BE2C (cell line): ENCODE measurements around the gene C8A. TPM values are rescaled to one million over a fixed set of nuclear protein-coding genes. Genes with fewer than 3 reads are reported as not detected.

Experiments used
- DNase-seq: peaks from one replicate; pipeline ENCODE4 v3.0.0-alpha.2; 2020
- H3K27me3 ChIP-seq: fragments of 250-450 bp; sonication (Bioruptor Pico); 2 replicates; pipeline ENCODE4 v1.5.1; 2020; ENCODE audit warnings: mild to moderate bottlenecking
- H3K36me3 ChIP-seq: fragments of 250-450 bp; sonication (Bioruptor Pico); 2 replicates; pipeline ENCODE4 v1.5.1; 2020; ENCODE audit warnings: mild to moderate bottlenecking
- H3K4me1 ChIP-seq: fragments of 250-450 bp; sonication (Bioruptor Pico); 2 replicates; pipeline ENCODE4 v1.5.1; 2020
- H3K4me3 ChIP-seq: 2 replicates; pipeline ENCODE4 v1.5.1; 2011; ENCODE audit warnings: low read depth, low read length
- H3K9me3 ChIP-seq: fragments of 250-450 bp; sonication (Bioruptor Pico); 2 replicates; pipeline ENCODE4 v1.5.1; 2020
- CTCF ChIP-seq: IDR thresholded peaks from 2 replicates; pipeline ENCODE4 v1.5.1; 2012; ENCODE audit warnings: mild to moderate bottlenecking, low read depth, low read length
- polyA plus RNA-seq: library from polyadenylated mRNA; unstranded; fragments of >200 nt; gene quantifications from one replicate; pipeline ENCODE4 v1.2.1, GENCODE V29; 2012; ENCODE audit warnings: low read depth, missing spikeins; ENCODE audit not compliant: insufficient read length, insufficient read depth

The C8A gene
- not detected for polyA plus RNA-seq

GRCh38 chr1:56854521-56855099 is at the start of gene C8A:
Gene C8A, plus strand, starts transcription at chr1:56854797. Its CDS starts 105 bp downstream, at chr1:56854902.
- no peak within 1 kb of the TSS for H3K4me3 ChIP-seq
- H3K4me1 ChIP-seq, result no peaks in the 10 kb centered on the region
- TF ChIP-seq CTCF, result no peak
- H3K27me3 ChIP-seq, result no peaks in the 10 kb centered on the region
- H3K36me3 ChIP-seq, result no peaks in the 10 kb centered on the region
- no peak for DNase-seq
- no peaks in the 10 kb centered on the region for H3K9me3 ChIP-seq

- no peak for TF ChIP-seq CTCF
- no peaks in the 10 kb centered on the region for H3K27me3 ChIP-seq
- no peak overlapping the region for H3K4me3 ChIP-seq
- DNase-seq, result no peak
- H3K36me3 ChIP-seq, result no peaks in the 10 kb centered on the region
- no peaks in the 10 kb centered on the region for H3K4me1 ChIP-seq
- no peaks in the 10 kb centered on the region for H3K9me3 ChIP-seq
Measured at GRCh38 chr1:56806804-56807203, 47.8 kb upstream of the C8A start.

- Histone ChIP-seq H3K27me3 (no peaks in the 10 kb centered on the region), H3K4me1 (no peaks in the 10 kb centered on the region), H3K4me3 (no peak overlapping the region), H3K9me3 (no peaks in the 10 kb centered on the region), H3K36me3 (no peaks in the 10 kb centered on the region)
- no peak for TF ChIP-seq CTCF
- DNase-seq, result no peak
Measured at GRCh38 chr1:56808410-56808809, 46.2 kb upstream of the C8A start.

- Histone ChIP-seq H3K27me3 (no peaks in the 10 kb centered on the region), H3K9me3 (no peaks in the 10 kb centered on the region), H3K4me1 (no peaks in the 10 kb centered on the region), H3K4me3 (no peak overlapping the region), H3K36me3 (no peaks in the 10 kb centered on the region)
- no peak for DNase-seq
- no peak for TF ChIP-seq CTCF
Measured at GRCh38 chr1:56811331-56811730, 43.3 kb upstream of the C8A start.

GRCh38 chr1:56814205-56814604 is 40.4 kb upstream of the C8A start:
- no peak for TF ChIP-seq CTCF
- H3K9me3 ChIP-seq, result no peaks in the 10 kb centered on the region
- no peak overlapping the region for H3K4me3 ChIP-seq
- H3K4me1 ChIP-seq, result no peaks in the 10 kb centered on the region
- H3K36me3 ChIP-seq, result no peaks in the 10 kb centered on the region
- no peaks in the 10 kb centered on the region for H3K27me3 ChIP-seq
- DNase-seq, result no peak

GRCh38 chr1:56816264-56816663 is 38.3 kb upstream of the C8A start:
- H3K36me3 ChIP-seq, result no peaks in the 10 kb centered on the region
- no peak for TF ChIP-seq CTCF
- no peaks in the 10 kb centered on the region for H3K9me3 ChIP-seq
- H3K27me3 ChIP-seq, result no peaks in the 10 kb centered on the region
- DNase-seq, result no peak
- H3K4me3 ChIP-seq, result no peak overlapping the region
- no peaks in the 10 kb centered on the region for H3K4me1 ChIP-seq
